Fibroblast of upper back skin (primary cell): ENCODE results near the gene SYTL2.
A peak's percentile ranks its signal among the peaks of the same experiment; 100 is the strongest.
"Not testable (repeated sequence)": the region's sequence is repeated elsewhere in the genome, so short reads cannot be mapped to it uniquely, and the experiment has no call there.

ENCODE experiments used
- DNase-seq: peaks from one replicate; pipeline ENCODE4 v3.0.0-alpha.2; 2013

Gene SYTL2

DNA sequence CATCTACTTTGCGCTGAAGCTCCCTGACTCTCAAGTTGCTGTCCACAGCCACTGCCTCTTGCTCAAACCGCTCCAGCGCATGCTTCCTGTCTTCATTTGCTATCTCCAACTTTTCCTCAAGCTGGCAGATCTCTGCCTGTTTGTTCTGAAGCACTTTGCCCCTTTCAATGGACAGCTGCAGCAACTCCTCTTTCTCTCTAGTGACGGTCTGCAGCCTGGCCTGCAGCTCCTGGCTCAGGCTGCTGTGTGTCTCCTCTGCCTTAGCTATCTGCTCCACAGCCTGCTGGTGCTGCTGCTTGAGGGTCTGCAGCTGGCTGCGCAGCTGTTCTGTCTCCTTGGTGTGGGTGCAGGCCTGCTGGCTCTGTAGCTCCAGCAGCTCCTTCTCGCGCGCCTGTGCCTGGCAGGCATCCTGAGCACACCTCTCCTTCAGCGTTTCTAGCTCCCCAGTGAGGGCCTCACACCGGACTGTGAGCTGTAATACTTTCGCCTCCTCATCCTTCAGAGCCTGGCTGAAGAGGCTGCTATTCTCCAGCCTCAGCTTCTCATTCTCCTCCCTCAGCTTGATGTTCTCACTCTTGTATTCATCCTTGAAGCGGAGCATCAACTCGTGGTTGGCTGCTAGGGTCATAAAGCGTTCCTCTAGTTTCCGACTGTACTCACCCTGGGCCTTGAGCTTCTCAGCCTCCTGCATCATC lies 125.7 kb downstream of the SYTL2 start:
- no peak for DNase-seq

DNA sequence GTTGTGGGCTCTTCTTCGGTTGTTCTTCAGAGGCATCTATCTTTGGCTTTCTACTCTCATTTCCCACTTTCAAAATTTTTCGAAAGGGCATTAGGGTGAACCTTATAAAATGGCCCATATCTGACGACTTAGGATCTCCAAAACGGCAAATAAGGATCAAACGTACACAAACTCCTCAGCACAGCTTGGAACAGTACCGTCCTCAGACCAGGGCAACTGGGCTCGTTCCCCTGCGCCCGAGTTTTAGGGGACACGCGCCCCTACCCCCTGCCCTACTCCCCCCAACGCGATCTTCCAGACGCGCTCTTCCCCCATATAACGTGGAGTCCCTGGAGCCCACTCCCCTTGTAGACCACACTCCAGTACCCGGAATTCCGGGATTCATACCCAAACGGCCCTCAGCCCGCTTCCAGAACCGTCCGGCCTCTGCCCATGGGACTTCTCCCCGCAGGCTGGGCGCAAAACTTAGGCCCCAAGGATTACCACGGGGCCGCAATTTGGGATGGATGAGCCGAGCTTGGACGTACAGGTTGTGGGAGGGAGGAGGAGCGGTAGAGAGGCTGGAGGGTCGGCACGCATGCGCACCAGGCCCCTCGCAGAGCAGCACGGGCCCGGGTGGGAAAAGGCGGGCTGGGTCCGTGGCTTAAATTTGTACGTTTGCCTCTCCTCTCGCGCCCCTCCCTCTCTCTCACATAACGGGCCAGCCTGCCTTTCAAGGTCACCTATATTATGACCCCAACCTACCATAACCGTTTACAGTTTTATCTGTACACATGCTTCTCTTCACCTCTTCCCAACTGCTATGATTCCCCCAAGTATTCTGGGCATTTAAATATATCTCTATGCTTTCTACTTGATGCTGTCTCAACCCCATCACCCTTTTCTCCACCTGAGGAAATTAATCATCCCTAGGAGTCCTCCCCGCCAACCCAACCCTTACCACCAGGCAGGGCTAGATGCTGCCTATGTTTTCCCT lies 128.3 kb downstream of the SYTL2 start:
- DNase-seq, result peak; percentile 60

DNA sequence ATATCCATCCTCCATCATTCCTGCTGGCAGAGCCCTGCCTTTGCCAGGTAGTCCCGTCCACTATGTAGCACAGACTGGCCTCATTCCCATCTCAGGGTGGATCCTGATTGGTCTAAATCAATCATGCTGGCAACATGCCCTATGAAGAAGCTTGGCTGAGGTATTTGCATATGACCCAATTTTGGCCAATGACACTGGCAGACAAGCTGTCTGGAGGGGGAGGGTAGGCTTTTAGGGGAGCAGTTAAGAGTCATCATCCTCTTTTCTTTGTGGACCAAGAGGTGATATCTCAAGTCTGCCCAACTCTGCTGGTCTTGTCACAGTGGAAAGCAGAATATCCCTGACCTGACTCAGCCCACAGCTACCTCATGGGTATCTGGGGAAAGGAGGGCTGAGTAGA lies 130.0 kb downstream of the SYTL2 start:
- no peak for DNase-seq

DNA sequence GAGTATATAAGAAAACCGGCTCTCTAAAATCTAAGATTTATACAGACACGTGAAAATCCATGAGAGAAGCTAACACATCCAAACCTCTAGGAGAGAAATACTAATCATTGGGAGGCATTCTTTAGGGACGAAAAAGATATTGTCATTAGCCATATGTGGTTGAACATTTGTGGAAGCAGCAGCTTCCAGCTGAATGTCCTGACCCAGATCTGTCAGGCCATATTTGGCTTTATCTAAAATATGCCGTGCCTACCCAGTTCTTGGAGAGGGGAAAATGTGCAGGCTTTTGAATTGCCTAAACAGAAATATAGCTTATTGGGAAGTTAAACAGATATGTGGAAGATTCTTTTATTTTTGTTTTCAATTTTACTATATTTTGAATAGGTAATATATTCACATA lies 131.4 kb downstream of the SYTL2 start:
- no peak for DNase-seq

DNA sequence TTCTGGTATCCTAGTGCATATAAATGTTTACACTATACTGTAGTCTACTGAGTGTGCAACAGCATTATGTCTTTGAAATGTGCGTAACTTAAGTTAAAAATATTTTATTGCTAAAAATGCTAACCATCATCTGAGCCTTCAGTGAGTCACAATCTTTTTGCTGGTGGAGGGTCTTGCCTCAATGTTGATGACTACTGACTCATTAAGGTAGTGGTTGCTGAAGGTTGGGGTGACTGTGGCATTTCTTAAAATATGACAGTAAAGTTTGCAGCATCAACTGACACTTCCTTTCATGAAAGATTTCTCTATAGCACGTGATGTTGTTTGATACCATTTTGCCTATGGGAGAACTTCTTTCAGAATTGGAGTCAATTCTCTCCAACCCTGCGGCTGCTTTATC lies 137.5 kb downstream of the SYTL2 start:
- DNase-seq, result peak; percentile 28

DNA sequence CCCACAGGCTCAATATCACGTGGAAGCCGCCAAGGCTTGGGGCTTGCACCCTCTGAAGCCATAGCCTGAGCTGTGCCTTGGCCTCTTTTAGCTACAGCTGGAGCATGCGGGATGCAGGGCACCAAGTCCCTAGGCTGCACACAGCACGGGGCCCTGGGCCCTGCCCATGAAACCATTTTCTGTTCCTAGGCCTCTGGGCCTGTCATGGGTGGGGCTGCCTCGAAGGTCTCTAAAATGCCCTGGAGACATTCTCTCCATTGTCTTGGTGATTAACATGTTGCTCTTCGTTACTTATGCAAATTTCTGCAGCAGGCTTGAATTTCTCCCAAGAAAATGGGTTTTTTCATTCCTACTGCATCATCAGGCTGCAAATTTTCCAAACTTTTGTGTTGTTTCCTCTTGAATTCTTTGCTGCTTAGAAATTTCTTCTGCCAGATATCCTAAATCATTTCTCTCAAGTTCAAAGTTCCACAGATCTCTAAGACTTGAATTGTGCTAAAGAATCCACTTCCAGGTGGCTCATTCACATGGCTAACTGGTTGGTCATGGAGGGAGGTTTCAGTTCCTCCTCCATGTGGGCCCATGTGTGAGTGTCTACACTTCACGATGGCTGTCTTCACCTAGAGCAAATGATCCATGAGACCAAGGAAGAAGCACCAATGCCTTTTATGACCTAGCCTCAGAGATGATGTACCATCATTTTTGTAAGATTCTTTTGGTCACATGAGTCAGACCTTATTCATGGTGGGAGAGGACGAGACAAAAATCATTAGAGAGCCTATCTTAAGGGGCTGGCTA lies 138.6 kb downstream of the SYTL2 start:
- peak; percentile 65 for DNase-seq

DNA sequence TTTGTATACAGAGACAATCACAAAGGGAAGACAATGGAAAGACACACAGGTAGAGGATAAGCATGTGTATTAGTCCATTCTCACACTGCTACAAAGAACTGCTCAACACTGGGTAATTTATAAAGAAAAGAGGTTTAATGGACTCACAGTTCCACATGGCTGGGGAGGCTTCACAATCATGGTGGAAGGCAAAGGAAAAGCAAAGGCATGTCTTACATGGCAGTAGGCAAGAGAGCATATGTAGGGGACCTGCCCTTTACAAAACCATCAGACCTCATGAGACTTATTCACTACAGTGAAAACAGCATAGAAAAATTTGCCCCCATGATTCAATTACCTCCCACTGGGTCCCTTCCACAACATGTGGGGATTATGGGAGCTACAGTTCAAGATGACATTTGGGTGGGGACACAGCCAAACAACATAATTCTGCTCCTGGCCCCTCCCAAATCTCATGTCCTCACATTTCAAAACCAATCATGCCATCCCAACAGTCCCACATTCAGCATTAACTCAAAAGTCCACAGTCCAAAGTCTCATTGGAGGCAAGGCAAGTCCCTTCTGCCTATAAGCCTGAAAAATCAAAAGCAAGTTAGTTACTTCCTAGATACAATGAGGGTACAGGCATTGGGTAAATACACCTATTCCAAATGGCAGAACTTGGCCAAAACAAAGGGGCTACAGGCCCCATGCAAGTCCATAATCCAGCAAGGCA lies 139.8 kb downstream of the SYTL2 start:
- not testable (repeated sequence) for DNase-seq

DNA sequence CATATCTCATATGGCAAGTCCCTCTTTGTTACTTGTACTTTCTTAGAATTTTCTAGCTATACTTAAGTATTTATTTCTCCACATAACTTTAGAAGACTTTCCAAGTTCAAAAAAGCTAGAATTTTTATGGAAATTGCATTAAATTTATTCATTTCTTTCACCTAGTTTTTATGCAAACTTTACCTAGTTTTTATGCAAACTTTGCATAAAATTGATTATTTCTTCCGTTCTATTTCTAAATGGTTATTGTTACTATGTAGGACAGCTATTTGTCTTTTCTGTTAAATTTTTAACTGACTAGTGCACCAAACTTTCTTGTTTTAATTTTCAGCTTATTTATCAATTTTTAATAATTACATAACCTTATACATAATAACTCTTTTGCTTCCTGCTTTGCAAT lies 142.8 kb downstream of the SYTL2 start:
- DNase-seq, result no peak

DNA sequence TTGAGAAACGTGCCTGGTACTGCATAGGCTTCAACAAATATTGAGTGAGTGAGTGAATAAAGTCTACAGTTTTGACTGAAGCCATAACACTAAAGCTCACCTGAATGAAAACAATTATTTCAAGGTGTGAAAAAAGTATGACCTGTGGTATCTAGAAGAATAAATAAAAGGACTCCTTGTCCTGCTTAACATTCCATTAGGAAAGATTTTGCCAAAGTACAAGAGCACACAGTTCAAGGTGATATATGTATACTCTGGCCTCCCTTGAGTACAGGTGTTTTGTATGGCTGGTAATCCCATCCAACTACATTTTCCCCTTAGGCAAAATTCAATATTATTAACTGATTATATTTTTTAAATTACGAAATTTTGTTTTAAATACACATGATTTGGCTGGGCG lies 144.3 kb downstream of the SYTL2 start:
- DNase-seq, result no peak

DNA sequence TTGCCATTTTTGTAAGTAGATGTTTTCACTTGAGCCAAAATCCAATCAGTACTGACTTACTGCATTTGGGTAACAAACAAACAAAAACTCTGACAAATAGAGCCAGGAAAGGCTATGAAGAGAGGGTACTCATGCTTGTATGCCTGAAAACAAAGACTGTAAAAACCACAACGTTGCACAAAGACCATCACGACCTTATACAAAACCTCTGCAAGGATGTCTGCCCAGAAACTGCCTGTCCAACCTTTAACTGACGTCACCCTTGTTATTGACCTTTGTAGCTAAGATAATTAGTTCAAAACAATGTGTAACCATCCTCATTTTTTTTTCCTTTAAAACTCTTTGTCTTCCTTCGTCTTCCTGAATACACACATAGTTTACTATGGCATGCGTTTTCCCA lies 145.2 kb downstream of the SYTL2 start:
- no peak for DNase-seq

DNA sequence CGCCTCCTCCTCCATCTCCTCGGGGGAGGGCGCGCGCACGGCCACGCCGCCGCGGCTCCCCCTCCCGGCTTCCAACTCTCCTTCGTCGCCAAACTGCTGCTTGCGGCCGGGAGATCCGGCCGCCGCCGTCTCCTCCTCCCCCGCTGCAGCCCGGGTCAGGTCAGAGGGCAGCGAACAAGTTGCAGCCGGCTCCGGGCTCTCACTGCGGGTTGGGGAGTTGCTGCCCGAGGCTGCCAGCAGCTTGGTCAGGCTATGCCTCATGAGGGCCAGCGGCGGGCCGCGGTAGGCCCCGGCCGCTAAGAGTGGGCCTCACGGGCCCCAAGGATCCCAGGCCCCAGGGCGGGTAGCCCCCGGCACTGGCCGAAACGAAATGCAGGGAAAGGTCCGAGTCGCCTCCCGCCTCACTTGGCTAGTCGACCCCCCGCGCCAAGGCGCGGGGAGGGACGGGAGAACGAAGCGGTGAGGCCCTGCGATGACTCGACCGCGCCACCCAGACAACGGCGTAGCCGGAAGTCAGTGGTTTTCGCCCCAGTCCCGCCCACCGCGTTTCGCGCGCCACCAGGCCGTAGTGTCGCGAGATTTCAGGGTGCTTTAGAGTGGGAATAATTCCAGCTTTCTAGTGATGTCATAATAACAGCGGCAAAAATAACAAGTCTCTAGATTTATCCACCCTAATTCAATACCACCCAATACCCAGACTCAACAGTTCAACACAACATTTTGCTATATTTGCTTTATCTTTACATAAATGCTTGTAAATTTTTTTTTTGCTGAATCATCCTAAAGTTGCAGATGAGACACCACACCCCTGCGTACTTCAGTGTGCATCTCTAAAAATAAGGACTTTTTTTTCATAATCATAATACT lies 146.1 kb downstream of the SYTL2 start, which contains the start of gene CREBZF:
Gene CREBZF, minus strand, starts transcription at position 515 of the 867 bp plus-strand sequence. Its CDS starts 254 bp downstream, at position 261.
- DNase-seq, result peak; percentile 96

DNA sequence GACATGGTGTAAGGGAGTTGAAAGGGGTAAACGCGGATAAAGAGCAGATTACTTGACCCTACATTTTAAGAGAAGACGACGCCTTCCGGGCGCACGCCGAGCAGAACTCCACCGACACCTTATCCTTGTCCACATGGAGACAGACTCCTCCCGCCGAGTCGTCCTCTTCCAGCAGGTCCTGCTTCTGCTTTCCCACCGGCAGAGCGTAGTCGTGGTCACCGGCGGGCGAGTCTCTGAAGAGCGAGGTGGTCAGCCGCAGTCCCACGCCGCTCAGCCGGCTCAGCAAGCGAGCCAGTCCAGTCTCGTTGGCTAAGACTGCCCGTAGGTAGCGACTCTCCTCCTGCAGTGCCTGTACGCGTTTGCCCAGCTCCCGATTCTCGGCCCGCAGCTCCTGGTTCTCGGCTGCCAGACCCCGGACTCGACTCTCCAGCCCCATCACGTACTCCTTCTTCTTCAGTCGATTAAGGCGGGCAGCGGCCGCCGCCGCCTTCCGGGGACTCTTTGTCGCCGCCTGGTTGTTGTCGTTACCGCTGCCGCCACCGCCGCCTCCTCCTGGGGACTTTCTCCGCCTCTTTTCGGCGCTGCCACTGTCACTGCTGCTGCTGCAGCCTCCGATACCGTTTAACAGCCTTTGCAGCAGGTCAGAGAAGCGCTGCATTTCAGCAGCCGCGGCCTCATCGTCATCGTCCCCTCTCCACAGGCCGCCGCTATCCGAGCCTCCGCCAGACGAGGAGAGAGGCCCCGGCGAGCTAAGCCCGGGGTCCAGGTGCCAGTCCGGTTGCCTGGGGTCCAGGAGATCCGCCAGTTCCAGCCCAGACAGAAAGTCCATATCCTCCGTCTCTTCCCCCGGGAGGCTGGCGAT lies 147.0 kb downstream of the SYTL2 start:
- DNase-seq, result peak; percentile 38

DNA sequence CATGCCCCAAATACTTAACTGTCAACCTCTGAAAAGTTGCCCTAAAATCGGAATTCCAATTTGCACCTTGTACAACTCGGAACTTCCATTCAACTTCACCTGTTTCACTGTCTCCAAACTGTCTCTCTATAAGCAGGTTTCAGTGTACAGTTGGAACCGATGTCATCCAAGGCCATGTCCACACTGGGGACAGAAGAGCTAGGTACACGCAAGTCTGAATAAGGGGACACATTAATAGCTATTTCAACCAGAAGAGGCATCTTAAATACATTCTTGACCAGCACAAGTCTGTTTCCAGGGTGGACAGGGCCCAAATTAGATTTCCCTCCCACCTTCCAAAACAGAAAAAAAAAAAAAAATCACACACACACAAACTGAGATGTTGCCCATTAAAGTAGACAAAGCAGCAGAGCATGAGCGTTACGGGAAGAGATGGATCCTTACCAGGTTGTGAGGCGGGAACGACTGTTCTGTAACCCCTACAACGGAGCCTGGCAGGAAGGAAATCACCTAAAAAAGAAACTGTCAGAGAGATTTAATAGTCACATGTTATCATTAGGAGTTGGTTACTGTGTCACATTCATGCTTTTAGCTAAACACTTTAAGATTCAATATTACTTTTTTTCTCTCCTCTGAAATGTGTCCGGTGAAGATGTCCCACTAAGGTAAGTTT lies 147.7 kb downstream of the SYTL2 start:
- no peak for DNase-seq

DNA sequence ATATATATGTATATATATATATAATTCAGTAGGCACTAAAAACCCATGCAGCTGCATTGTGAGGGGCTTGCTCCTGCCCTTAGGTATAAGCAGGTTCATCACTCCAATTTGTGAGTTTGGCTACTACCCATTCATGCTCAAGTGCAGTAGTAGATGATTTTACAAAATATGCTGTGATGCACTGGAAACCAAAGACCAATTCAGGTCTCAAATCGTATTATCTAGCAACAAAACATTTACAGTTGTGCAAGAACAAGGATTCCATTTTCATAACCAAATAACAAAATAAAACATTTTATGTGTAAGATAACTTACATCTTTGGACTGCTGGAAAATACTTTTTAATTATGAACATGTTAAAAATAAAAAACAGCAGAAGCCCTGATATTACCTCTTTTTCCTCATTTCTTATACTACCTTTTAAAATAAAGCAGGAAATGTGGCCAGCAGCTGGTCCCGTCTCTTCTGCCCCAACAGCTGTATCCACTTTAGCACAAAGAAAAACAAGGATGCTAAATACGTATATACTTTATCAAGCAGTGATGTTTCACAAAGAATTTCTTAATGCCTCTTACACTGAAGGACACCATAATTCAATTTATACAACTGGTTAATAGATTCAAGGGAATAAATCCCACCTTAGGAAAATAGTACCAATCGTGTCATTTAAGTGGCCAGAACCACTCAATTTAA lies 148.8 kb downstream of the SYTL2 start:
- no peak for DNase-seq

DNA sequence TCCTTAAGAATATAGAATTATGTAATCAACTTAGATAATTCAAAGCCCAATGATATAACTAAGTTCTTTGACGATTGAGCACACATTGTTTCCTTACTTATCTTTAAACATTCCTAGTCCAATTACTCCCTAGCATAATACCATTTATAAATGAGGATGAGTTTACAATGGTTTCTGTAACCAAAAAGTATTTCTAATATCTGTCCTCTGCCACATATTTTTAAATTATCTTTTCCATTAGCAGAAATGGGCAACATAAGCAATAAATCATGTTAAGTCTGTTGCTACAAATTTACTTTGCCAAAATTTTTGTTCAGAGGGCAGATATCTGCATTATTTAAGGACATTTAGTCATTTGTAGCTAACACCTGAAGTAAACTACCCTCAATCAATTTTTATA lies 152.8 kb downstream of the SYTL2 start:
- no peak for DNase-seq

DNA sequence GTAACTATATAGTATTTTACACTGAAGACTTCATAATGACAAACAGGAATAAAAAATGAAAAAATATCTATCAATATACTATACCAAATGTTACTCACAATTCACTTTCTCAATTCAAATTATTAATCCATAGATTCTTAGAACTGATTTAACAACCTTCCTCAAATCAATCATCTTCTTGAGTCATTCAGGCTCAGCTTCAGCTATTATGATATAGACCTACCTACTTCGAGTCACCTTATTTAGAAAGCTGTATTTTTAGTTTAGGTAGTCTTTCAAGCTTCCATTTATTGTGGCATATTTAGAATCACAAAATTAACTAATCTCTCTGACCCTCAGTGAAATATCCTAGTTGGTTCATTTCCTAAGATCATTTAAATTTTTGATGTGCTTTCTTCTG lies 154.2 kb downstream of the SYTL2 start:
- no peak for DNase-seq

DNA sequence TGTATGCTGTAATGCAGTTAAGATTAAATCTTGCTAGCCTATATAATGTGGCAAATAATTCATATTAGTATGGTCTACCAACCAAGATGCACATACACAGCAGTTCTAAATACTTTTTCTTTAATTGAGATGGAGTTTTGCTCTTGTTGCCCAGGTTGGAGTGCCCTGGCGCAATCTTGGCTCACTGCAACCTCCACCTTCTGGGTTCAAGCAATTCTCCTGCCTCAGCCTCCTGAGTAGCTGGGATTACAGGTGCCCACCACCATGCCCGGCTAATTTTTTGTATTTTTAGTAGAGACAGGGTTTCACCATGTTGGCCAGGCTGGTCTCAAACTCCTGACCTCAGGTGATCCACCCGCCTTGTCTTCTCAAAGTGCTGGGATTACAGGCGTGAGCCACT lies 156.6 kb downstream of the SYTL2 start:
- DNase-seq, result not testable (repeated sequence)

DNA sequence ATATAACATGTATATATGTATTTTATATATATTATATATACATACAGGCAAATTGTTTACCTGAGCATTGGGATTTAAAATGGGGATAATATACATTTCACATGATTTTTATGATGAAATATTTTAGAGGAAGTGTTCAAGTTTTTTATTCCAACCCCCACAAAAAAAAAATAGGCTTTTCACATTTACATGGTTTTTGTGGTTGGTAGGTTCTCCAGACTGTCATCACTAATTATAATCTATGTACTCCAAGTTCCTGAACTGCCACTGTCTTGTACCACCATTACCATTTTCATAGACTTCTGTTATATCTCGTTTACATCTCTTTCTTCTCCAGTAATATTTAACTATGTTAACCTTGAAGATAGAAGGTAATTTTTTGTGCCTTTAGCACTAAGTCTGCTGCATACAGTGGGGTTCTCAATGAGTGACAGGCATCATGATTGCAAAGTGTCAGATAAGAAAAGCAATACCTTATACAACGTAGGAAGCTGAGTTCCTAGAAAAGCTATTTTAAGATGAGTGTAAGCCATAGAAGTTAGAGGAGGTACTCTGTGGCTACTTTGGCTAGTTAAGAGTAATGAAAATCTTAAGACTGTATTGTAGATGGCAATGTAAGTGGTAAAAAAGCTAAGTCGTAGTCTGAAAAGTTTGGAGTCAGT lies 158.0 kb downstream of the SYTL2 start:
- DNase-seq, result no peak

DNA sequence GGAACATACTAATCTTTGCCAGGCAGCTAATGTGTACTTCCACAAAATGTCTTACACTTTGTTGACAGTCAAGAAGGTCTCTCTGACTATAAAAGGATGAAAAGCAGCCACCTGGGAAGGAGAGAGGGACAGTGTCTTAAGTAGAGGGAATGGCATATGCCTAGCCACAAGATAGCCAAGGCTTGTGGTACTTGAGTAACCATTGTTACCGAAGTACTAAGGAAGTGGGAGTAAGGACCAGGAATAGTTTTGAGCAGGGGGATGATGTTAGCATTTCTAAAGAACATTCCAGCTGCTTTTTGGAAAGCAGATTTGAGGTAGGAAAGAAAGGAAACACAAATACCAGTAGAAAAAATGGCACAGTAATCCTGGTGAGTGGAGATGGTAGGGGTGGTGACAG lies 159.8 kb downstream of the SYTL2 start:
- no peak for DNase-seq
